ENCODE measurements around the gene FOXP1. TPM values are rescaled to one million over a fixed set of nuclear protein-coding genes. Genes with fewer than 3 reads are reported as not detected.

FOXP1 gene
- total RNA-seq, 1 donor from 2014 or later, result 31.1 TPM

GRCh38 chr3:71258116-71258515, 325.4 kb downstream of the FOXP1 start:
- H3K27ac Mint-ChIP-seq (ENCODE audit: unreplicated experiment), result no peak overlapping the region
- H3K9me3 Mint-ChIP-seq (ENCODE audit: unreplicated experiment), result peaks cover 2% of the 10 kb centered on the region
- DNase-seq, result no peak
- H3K36me3 Mint-ChIP-seq (ENCODE audit: unreplicated experiment), result no peaks in the 10 kb centered on the region
- H3K27me3 Mint-ChIP-seq (ENCODE audit: unreplicated experiment), result no peaks in the 10 kb centered on the region
- H3K4me1 Mint-ChIP-seq (ENCODE audit: low read depth, unreplicated experiment), result peaks cover 9% of the 10 kb centered on the region
- no peak overlapping the region for H3K4me3 Mint-ChIP-seq (ENCODE audit: unreplicated experiment)
- TF ChIP-seq, protein P1, sequence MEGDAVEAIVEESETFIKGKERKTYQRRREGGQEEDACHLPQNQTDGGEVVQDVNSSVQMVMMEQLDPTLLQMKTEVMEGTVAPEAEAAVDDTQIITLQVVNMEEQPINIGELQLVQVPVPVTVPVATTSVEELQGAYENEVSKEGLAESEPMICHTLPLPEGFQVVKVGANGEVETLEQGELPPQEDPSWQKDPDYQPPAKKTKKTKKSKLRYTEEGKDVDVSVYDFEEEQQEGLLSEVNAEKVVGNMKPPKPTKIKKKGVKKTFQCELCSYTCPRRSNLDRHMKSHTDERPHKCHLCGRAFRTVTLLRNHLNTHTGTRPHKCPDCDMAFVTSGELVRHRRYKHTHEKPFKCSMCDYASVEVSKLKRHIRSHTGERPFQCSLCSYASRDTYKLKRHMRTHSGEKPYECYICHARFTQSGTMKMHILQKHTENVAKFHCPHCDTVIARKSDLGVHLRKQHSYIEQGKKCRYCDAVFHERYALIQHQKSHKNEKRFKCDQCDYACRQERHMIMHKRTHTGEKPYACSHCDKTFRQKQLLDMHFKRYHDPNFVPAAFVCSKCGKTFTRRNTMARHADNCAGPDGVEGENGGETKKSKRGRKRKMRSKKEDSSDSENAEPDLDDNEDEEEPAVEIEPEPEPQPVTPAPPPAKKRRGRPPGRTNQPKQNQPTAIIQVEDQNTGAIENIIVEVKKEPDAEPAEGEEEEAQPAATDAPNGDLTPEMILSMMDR (IDR thresholded peaks at IDR 0.05; ENCODE audit: partially characterized antibody, unreplicated experiment), result no peak

- TF ChIP-seq, protein P1 (IDR thresholded peaks at IDR 0.05; ENCODE audit: partially characterized antibody, unreplicated experiment), result no peak
- no peak for DNase-seq
- no peak overlapping the region for H3K27ac Mint-ChIP-seq (ENCODE audit: unreplicated experiment)
- peaks cover 3% of the 10 kb centered on the region for H3K4me1 Mint-ChIP-seq (ENCODE audit: low read depth, unreplicated experiment)
- H3K36me3 Mint-ChIP-seq (ENCODE audit: unreplicated experiment), result no peaks in the 10 kb centered on the region
- no peak overlapping the region for H3K4me3 Mint-ChIP-seq (ENCODE audit: unreplicated experiment)
- no peaks in the 10 kb centered on the region for H3K27me3 Mint-ChIP-seq (ENCODE audit: unreplicated experiment)
- no peaks in the 10 kb centered on the region for H3K9me3 Mint-ChIP-seq (ENCODE audit: unreplicated experiment)
These were observed 328.0 kb downstream of the FOXP1 start for GRCh38 chr3:71255498-71255897.

DNA sequence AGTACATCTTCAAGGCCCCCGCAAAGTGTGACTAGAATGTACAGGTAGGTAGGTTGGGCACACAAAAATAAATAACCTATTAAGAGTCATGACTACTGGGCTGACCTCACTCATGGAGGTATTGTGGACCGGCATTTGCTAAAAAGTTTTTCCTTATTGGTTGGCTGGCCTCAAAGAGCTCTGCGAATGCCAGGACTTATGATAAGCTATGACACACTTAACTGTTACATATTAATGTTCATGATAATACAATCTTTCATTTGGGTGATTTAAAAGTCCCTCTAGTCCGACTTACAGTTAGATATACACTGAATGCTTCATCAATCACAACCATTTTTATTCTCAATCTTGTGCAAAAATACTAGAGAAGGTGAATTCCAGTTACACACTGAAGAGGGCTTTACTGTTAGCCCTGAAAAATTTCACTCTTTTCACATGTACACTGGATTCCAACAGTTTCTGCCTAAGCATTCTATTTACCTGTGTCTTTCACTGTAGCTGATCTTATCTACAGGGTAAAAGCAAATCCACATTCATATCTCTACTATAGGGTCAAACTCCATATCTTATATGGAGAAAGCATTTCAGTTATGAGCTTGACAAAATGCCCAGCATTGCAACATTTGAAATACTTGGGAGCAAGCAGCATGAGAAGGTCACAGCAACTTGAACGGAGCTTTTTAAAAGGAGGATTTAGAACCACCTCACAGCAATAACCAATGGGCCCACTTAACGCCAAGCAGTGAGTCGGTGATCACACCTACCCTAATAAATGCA, 329.1 kb downstream of the FOXP1 start:
- TF ChIP-seq, protein P1 (IDR thresholded peaks at IDR 0.05; ENCODE audit: partially characterized antibody, unreplicated experiment), result no peak
- no peak overlapping the region for H3K27ac Mint-ChIP-seq (ENCODE audit: unreplicated experiment)

GRCh38 chr3:71253169-71253568, 330.4 kb downstream of the FOXP1 start:
- DNase-seq, result no peak
- Mint-ChIP-seq H3K27ac (ENCODE audit: unreplicated experiment) (no peak overlapping the region), H3K4me1 (ENCODE audit: low read depth, unreplicated experiment) (peaks cover under 1% of the 10 kb centered on the region), H3K36me3 (ENCODE audit: unreplicated experiment) (no peaks in the 10 kb centered on the region), H3K4me3 (ENCODE audit: unreplicated experiment) (no peak overlapping the region), H3K27me3 (ENCODE audit: unreplicated experiment) (no peaks in the 10 kb centered on the region), H3K9me3 (ENCODE audit: unreplicated experiment) (no peaks in the 10 kb centered on the region)
- TF ChIP-seq, protein P1 (IDR thresholded peaks at IDR 0.05; ENCODE audit: partially characterized antibody, unreplicated experiment), result no peak

More for the DNA sequence above, 329.1 kb downstream of the FOXP1 start:
- DNase-seq, result no peak
- Mint-ChIP-seq H3K9me3 (ENCODE audit: unreplicated experiment) (no peaks in the 10 kb centered on the region), H3K4me3 (ENCODE audit: unreplicated experiment) (no peak overlapping the region), H3K4me1 (ENCODE audit: low read depth, unreplicated experiment) (peaks cover under 1% of the 10 kb centered on the region), H3K27me3 (ENCODE audit: unreplicated experiment) (no peaks in the 10 kb centered on the region), H3K36me3 (ENCODE audit: unreplicated experiment) (no peaks in the 10 kb centered on the region)

- Mint-ChIP-seq H3K4me1 (ENCODE audit: low read depth, unreplicated experiment) (peaks cover 6% of the 10 kb centered on the region), H3K27me3 (ENCODE audit: unreplicated experiment) (peaks cover 3% of the 10 kb centered on the region), H3K27ac (ENCODE audit: unreplicated experiment) (no peak overlapping the region), H3K9me3 (ENCODE audit: unreplicated experiment) (peaks cover 2% of the 10 kb centered on the region), H3K4me3 (ENCODE audit: unreplicated experiment) (no peak overlapping the region), H3K36me3 (ENCODE audit: unreplicated experiment) (no peaks in the 10 kb centered on the region)
- DNase-seq, result no peak
- TF ChIP-seq, protein P1 (IDR thresholded peaks at IDR 0.05; ENCODE audit: partially characterized antibody, unreplicated experiment), result no peak
These were observed 331.1 kb downstream of the FOXP1 start for GRCh38 chr3:71252466-71252865.

All from glutamatergic neuron (in vitro differentiated cells).